Measurements from ENCODE around the gene ADGRG2.

DNA sequence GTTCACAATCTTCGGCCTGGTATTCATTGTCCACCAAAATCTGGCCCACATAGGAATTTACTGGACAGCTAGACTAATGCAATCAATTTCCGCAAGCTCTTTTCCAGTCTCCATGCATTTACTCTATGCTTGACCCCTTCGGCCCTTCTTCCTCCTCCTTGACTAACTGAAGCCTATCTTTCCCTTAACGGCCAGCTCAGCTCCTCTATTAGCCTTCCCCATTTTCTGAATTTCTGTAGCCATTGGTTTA is 137.2 kb downstream of the ADGRG2 start:
- TF ChIP-seq, protein P1, sequence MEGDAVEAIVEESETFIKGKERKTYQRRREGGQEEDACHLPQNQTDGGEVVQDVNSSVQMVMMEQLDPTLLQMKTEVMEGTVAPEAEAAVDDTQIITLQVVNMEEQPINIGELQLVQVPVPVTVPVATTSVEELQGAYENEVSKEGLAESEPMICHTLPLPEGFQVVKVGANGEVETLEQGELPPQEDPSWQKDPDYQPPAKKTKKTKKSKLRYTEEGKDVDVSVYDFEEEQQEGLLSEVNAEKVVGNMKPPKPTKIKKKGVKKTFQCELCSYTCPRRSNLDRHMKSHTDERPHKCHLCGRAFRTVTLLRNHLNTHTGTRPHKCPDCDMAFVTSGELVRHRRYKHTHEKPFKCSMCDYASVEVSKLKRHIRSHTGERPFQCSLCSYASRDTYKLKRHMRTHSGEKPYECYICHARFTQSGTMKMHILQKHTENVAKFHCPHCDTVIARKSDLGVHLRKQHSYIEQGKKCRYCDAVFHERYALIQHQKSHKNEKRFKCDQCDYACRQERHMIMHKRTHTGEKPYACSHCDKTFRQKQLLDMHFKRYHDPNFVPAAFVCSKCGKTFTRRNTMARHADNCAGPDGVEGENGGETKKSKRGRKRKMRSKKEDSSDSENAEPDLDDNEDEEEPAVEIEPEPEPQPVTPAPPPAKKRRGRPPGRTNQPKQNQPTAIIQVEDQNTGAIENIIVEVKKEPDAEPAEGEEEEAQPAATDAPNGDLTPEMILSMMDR (IDR thresholded peaks at IDR 0.05), result no peak
- no peak for TF ChIP-seq POLR2A (IDR thresholded peaks at IDR 0.05)

Data from Peyer's patch (tissue), 4 donors.